Hypothalamus (tissue), 51 donors: ENCODE measurements around the gene POMGNT2.

Experiments
- DNase-seq, 51 donors: peaks; one replicate each; lab custom pipeline; 2025; lab: John Stamatoyannopoulos, UW

The POMGNT2 gene

DNA sequence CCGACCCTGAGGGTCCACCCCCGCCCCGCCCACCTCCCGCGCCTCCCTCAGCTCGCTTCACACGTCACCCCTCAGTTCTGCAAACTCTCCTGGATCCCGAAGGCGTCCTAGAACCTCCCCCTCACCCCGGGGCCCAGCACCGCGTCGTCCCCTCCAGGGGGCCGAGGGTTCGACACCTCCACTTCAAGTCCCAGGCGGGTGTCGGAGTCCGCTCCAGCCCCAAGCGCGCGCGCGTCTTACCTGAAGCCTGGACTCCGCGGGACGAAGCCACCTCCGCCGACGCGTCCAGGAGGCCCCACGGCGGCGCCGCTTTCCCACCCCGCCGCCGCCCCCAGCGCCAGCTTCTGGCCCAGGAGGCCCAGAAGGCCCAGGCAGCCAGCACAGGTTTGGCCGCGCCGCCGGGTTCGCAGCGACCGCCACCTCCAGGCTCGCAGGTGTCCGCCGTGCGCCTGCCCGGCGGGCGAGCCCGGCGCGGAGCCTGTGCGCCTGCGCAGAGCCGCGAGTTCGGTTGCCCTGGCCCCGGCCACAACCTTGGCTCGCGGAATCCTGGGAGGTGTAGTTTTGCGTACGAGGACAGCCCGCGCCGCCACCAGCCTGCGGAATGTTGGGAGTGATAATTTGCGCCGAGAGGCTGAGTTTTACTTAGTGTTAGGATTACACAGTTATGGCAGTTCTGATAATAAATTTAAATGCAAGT lies at the start of gene POMGNT2:
TSS of gene POMGNT2 (minus strand) at position 484 of the 697 bp plus-strand sequence. CDS start 24,648 bp downstream, outside the sequence.
- DNase-seq: peak in 50 of 51 donors; percentile 29 to 91 (median 80)

GRCh38 chr3:43154980-43155379 lies 49.1 kb upstream of the POMGNT2 start:
- no peak for DNase-seq

DNA sequence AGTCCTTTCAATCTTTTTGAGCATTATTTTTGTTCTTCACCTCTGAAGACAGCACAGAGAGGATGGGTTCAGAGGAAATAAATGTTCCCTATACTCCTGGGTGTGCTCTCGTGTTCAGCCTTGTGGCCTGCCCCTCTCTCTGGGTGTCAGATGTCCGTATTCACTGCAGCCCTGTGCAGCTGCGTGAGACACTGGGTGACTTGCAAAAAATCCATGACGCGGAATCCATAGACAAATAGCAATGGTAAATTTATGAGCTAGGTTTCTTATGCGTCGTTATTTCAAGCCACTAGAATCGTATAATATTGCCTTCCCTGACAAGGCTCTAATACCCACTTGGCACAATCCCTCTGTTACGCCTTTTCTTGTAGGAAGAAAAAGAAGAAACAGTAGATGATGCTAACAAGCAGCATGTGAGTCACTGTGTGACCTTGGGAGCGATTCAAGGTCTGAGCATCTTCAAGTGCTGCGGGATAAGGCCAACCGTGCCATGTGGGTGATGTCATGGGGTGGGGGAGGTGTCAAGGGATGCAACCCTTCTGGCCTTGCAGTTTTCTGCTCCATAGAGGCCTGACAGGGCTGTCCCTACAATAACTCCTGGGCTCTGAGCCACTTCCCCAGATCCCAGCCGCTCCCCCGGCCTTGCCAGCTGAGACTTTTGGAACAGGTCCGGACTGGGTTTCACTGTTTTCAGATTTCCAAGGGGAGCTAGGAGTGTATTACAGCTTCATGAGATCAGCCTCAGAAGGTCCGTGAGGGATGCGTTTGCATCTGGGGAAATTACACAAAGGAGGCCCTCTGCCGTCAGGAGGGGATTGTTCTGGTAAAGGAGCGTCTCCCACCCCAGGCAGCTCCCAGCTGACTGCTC lies 47.6 kb upstream of the POMGNT2 start:
- DNase-seq: peak in 39 of 51 donors; percentile 5 to 71 (median 45)

DNA sequence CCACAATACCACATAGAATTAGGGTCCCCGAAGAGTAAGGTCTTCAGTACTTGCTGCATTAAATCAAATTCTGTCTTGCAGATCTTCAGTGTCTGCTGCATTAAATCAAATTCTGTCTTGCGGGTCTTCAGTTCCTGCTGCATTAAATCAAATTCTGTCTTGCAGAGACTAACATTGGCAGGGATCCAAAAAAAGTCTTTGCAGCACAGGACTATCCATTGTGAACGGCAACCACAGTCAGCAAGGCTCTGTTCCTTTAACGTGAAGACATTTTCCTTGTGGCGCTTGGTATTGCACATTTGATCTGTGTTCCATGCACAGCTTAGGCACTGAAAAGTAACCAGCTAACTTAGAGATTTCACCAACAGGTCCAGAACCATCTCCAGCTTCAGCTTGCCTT lies 46.8 kb upstream of the POMGNT2 start:
- peak in 1 of 51 donors; percentile 44 for DNase-seq

GRCh38 chr3:43148033-43148432 lies 42.2 kb upstream of the POMGNT2 start:
- no peak for DNase-seq

DNA sequence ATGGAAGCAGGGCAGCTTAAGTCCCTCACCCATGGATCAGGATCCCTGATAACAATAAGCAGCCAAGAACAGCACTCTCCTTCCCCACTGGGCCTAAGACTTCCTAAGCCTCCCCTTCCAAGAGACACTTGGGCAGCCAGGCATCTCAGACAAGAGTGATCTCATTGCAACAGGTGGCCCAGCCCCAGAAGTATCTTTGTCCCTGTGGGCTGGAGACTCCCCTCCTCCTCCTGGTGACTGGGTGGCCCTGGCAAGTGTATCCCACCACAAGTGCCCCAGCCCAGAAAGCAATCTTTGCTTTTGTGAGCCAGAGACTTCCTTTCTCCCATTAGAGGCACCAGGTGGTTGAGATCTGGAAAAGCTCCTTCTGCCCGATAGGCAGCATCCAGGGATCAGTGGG lies 40.7 kb upstream of the POMGNT2 start:
- DNase-seq: no peak

- DNase-seq: no peak
Measured at GRCh38 chr3:43144761-43145490, 39.0 kb upstream of the POMGNT2 start.

- DNase-seq: no peak
Measured at GRCh38 chr3:43142472-43142871, 36.6 kb upstream of the POMGNT2 start.

DNA sequence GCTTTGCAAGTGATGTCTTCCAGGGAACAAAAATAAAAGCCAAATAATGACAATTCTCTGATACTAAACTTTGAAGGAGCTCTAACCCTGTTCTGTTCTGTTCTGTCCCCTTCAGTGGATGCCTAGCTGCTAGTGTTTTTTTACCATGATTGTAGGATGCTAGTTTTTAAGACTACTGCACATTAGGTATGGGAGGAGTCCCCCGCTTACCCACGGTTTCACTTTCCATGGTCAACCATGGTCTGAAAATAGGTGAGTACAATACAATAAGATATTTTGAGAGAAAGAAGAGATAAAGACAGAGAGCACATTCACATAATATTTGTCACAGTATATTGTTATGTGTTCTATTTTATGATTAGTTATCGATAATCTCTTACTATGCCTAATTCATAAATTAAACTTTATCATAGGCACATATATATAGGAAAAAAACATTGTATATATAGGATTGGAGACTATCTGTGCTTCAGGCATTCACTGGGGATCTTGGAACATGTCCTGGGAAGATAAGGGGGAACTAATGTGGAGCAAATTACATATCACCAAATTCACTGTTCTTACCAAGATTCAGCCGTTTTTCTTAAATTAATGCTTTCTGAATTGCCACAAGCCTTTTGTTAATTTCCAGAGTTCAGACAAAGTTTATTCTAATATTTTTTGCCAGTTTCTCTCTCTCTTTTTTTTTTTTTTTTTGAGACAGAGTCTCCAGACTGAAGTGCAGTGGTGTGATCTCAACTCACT lies 32.8 kb upstream of the POMGNT2 start:
- DNase-seq: no peak

- peak in 4 of 51 donors; percentile 2 to 62 (median 7) for DNase-seq
Measured at GRCh38 chr3:43132870-43133636, 27.2 kb upstream of the POMGNT2 start.

DNA sequence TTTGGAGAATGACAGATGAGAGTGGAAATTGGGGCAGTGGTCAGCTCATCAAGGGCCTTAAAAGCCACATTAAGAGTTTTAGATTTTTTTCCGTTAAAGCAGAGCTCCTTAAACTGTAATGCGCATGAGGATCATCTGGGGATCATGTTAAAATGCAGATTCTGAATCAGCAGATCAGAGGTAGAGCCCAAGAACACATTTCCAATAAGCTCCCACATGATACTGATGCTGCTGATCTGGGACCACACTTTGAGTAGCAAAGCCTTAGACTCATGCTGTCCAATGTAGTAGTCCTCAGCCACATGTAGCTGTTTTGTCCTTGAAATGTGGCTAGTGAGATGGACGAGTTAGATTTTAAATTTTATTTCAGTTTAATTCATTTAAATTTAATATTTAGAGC lies 26.3 kb upstream of the POMGNT2 start:
- DNase-seq: no peak

DNA sequence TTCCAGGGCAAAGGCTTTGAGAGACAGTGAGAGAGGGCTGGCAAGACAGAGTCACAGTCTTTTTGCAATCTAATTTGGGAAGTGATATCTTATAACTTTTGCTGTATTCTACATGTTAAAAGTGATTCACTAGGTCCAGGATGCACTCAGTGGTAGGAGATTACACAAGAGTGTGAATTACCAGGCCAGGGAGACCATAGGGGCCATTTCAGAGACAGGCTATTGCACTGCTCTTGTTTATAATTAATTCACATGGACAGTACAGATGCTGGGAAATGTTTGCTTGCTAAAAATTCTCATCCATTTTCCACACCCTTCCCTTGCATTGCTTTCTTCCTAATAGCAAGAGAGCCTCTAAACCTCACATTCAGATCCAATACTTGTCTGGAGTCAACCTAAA lies 22.6 kb upstream of the POMGNT2 start:
- no peak for DNase-seq

DNA sequence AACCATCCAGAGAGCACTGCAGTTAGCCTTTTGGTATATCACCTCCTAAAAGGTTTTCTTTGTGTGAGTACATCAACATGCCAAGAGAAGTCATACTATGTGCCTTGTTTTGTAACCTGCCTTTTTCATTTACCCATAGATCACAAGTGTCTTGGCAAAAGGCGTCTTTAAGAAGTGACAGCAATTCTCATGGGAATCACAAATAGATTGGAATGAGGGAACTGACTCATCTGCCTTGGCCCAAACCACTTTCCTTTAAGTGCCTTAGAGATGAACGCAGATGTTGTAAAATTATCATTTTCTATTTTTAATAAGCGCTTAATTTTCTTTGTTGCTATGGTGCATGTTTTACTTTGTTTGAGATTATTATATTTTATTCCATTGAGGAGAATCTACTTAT lies 20.7 kb upstream of the POMGNT2 start:
- no peak for DNase-seq

DNA sequence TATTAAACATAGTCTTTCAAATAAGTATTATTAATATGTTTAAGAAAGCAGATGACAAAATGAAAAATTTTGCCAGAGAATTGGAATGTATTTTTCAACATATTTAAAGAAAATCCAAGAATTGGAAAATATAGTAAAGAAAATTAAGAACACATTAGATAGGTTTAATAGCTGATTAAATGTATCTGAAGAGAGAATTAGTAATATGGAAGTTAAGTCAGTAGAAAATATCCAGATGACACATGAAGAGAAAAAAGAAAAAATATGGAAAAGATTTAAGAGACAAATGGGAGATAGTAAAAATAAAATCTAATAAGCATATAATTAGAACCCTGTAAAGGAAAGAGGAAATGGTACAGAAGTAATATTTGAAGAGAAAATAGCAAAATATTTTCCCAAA lies 18.0 kb upstream of the POMGNT2 start:
- no peak for DNase-seq

- no peak for DNase-seq
Measured at GRCh38 chr3:43120937-43121336, 15.1 kb upstream of the POMGNT2 start.

DNA sequence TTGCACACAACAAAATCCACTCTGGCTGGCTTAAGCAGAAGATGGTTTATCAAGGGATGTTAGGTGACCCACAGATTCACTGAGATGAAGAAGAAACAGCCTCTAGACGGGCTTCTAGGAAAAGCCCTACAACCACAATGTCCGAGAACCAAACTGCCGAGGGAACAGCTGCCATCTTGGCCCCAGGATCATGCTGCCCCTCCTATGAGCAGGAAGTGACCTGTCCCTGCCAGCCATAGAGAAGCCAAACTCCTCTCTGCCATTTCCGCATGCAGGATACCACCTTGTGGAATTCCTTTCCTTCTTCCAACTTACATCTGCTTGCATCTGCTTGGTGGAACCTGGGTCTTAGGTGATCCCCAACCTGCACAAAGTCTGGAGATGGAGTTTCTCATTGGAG lies 11.4 kb upstream of the POMGNT2 start:
- no peak for DNase-seq

DNA sequence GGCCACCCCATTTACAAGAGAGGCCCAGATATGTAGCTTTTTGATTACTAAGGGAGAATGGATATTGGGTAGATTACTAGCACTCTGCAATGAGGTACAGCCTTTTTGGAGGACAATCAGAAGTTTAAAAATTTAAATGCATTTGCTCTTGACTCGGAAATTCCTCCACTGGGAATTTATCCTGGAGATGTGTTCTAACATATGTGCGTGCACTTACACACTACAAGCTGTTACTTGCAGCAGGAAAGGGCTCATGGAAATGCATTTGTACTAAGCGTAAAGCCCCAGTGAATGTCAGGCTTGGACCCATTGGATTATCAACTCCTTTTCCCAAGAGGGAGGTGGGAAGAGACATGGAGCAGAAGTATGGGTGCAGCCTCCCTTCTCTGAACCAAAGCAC lies 7.8 kb upstream of the POMGNT2 start:
- DNase-seq: no peak

DNA sequence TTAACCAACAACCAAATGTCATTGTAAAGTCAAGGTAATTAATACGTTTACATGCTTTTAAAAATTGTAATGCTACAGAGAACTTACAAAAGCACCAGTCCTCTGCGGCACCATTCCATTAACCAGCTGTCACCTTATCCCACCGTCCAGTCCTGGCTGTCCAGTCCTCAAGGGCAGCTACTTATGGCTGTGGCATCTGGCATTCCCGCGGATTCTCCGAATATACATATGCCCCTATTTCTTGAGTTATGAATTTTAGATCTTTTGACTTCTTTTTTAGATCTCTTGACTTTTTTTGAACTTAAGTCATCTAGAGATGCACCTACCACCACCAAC lies 382 bp upstream of the POMGNT2 start:
- DNase-seq: peak in 1 of 51 donors; percentile 68

- DNase-seq: peak in 7 of 51 donors; percentile 10 to 43 (median 25)
Measured at GRCh38 chr3:43104660-43105595, 951 bp downstream of the POMGNT2 start.
